WERI-Rb-1 (cell line): ENCODE measurements around the gene DNAH11.
"Not testable (repeated sequence)": the region's sequence is repeated elsewhere in the genome, so short reads cannot be mapped to it uniquely, and the experiment has no call there.

Experiments used
- DNase-seq: peaks from one replicate; pipeline ENCODE4 v3.0.0-alpha.2; 2020
- H3K27ac ChIP-seq: fragments of 250-450 bp; sonication (Bioruptor Pico); 2 replicates; pipeline ENCODE4 v1.5.1; 2020; ENCODE audit warnings: mild to moderate bottlenecking, moderate library complexity
- H3K27me3 ChIP-seq: fragments of 250-450 bp; sonication (Bioruptor Pico); 2 replicates; pipeline ENCODE4 v1.5.1; 2021; ENCODE audit warnings: mild to moderate bottlenecking, low read depth, moderate library complexity; ENCODE audit not compliant: insufficient read depth, severe bottlenecking
- H3K36me3 ChIP-seq: fragments of 250-450 bp; sonication (Bioruptor Pico); 2 replicates; pipeline ENCODE4 v1.5.1; 2020; ENCODE audit warnings: mild to moderate bottlenecking, moderate library complexity
- H3K4me3 ChIP-seq: 2 replicates; pipeline ENCODE4 v1.5.1; 2011; ENCODE audit warnings: low read depth, mild to moderate bottlenecking, control low read depth, low read length
- H3K9me3 ChIP-seq: fragments of 250-450 bp; sonication (Bioruptor Pico); 2 replicates; pipeline ENCODE4 v1.5.1; 2021; ENCODE audit warnings: mild to moderate bottlenecking, moderate library complexity; ENCODE audit not compliant: severe bottlenecking
- TF ChIP-seq, protein P1 (sequence below): IDR thresholded peaks from 2 replicates; pipeline ENCODE4 v1.5.1; 2011; ENCODE audit warnings: low read depth, mild to moderate bottlenecking, control low read depth, inconsistent platforms, low read length

The DNAH11 gene

DNA sequence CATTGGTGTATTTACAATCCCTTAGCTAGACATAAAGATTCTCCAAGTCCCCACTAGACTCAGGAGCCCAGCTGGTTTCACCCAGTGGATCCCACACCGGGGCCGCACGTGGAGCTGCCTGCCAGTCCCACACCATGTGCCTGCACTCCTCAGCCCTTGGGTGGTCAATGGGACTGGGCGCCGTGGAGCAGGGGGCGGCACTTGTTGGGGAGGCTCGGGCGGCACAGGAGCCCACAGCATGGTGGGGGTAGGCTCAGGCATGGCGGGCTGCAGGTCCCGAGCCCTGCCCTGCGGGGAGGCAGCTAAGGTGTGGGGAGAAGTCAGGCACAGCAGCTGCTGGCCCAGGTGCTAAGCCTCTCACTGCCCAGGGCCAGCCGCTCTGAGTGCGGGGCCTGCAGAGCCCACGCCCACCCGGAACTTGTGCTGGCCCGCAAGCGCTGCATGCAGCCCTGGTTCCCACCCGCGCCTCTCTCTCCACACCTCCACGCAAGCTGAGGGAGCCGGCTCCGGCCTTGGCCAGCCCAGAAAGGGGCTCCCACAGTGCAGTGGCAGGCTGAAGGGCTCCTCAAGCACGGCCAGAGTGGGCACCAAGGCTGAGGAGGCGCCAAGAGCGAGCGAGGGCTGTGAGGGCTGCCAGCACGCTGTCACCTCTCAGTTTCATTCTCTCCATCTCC is 6.3 kb upstream of the DNAH11 start:
- DNase-seq, H3K4me3 ChIP-seq, H3K27ac ChIP-seq, H3K36me3 ChIP-seq, H3K9me3 ChIP-seq: not testable (repeated sequence)
- peaks cover 32% of the 10 kb centered on the region for H3K27me3 ChIP-seq

- H3K9me3 ChIP-seq, result peaks cover 7% of the 10 kb centered on the region
- no peaks in the 10 kb centered on the region for H3K36me3 ChIP-seq
- H3K27me3 ChIP-seq, result peaks cover 56% of the 10 kb centered on the region
- no peak overlapping the region for H3K27ac ChIP-seq
- DNase-seq, result no peak
- H3K4me3 ChIP-seq, result no peak overlapping the region
- TF ChIP-seq, protein P1, sequence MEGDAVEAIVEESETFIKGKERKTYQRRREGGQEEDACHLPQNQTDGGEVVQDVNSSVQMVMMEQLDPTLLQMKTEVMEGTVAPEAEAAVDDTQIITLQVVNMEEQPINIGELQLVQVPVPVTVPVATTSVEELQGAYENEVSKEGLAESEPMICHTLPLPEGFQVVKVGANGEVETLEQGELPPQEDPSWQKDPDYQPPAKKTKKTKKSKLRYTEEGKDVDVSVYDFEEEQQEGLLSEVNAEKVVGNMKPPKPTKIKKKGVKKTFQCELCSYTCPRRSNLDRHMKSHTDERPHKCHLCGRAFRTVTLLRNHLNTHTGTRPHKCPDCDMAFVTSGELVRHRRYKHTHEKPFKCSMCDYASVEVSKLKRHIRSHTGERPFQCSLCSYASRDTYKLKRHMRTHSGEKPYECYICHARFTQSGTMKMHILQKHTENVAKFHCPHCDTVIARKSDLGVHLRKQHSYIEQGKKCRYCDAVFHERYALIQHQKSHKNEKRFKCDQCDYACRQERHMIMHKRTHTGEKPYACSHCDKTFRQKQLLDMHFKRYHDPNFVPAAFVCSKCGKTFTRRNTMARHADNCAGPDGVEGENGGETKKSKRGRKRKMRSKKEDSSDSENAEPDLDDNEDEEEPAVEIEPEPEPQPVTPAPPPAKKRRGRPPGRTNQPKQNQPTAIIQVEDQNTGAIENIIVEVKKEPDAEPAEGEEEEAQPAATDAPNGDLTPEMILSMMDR, result no peak
Measured at GRCh38 chr7:21538936-21539495, 3.8 kb upstream of the DNAH11 start.

GRCh38 chr7:21543528-21544302 is 876 bp downstream of the DNAH11 start:
- Histone ChIP-seq H3K4me3 (peak overlapping the region; percentile 1; the same call in 1 of the 2 replicates), H3K27me3 (peaks cover 79% of the 10 kb centered on the region)

GRCh38 chr7:21544303-21544656 is 1.4 kb downstream of the DNAH11 start:
- DNase-seq, result no peak
- TF ChIP-seq, protein P1, result no peak
- no peak overlapping the region for H3K27ac ChIP-seq
- H3K9me3 ChIP-seq, result no peaks in the 10 kb centered on the region
- H3K36me3 ChIP-seq, result no peaks in the 10 kb centered on the region
- H3K4me3 ChIP-seq, result no peak overlapping the region
- peaks cover 83% of the 10 kb centered on the region for H3K27me3 ChIP-seq

More at GRCh38 chr7:21543528-21544302, 876 bp downstream of the DNAH11 start:
- TF ChIP-seq, protein P1, result no peak
- no peak for DNase-seq
- H3K9me3 ChIP-seq, result no peaks in the 10 kb centered on the region
- no peaks in the 10 kb centered on the region for H3K36me3 ChIP-seq
- H3K27ac ChIP-seq, result no peak overlapping the region

DNA sequence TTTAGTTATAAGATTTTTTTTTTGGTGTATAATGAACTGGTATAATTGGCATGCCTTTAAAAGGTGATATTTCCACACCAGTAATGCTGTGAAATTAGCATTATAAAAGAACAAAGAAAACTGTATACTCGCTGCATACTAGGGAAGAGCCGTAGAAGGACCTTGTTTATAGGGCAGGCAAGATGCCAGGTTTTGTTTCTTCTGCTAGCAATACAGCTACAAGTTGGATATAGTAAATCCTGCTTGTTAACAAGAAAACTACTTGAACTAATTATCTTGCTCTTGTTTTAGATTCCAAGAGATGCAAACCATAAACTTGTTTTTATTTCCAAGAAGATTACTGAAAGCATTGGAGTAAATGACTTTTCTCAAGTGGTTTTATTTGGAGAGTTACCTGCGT is 1.9 kb downstream of the DNAH11 start:
- Histone ChIP-seq H3K36me3 (no peaks in the 10 kb centered on the region), H3K27ac (no peak overlapping the region), H3K4me3 (no peak overlapping the region), H3K9me3 (no peaks in the 10 kb centered on the region), H3K27me3 (peaks cover 82% of the 10 kb centered on the region)
- DNase-seq, result no peak
- TF ChIP-seq, protein P1, result no peak

DNA sequence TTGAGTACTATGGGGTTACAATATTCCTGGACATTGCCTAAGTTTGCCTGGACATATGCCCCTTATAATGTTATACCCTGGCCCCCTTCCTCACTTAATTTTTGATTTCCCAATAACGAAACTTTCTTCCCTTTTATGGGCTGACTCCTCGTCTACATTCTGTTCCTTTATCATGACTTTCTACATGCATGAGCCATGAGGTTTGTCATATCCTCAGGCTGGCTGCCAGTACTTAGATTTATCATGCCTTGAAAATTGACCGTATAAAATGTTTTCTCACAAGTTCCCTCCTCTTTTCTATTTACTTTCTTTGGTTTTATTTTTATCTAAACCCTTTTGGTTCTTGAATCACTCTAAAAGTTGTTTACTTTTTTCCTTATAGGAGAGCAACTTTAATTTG is 4.7 kb downstream of the DNAH11 start:
- H3K27me3 ChIP-seq, result peaks cover 57% of the 10 kb centered on the region
- H3K27ac ChIP-seq, result no peak overlapping the region
- no peaks in the 10 kb centered on the region for H3K9me3 ChIP-seq
- no peaks in the 10 kb centered on the region for H3K36me3 ChIP-seq
- H3K4me3 ChIP-seq, result no peak overlapping the region
- no peak for DNase-seq
- TF ChIP-seq, protein P1, result no peak
